NCI-H2227 (cell line): Measurements from ENCODE around the gene DLG2.

ENCODE experiments used
- DNase-seq: peaks from one replicate; lab custom pipeline; 2025; ENCODE audit not compliant: unreplicated experiment; lab: John Stamatoyannopoulos, UW

Gene DLG2

GRCh38 chr11:84247129-84247528, 1380.0 kb downstream of the DLG2 start:
- no peak for DNase-seq

GRCh38 chr11:84243629-84244263, 1383.4 kb downstream of the DLG2 start:
- no peak for DNase-seq

GRCh38 chr11:84241343-84242131, 1385.6 kb downstream of the DLG2 start:
- DNase-seq: no peak

- no peak for DNase-seq
Observed at GRCh38 chr11:84240847-84241246, 1386.3 kb downstream of the DLG2 start.

GRCh38 chr11:84236436-84236835, 1390.7 kb downstream of the DLG2 start:
- no peak for DNase-seq

GRCh38 chr11:84234462-84235202, 1392.5 kb downstream of the DLG2 start:
- no peak for DNase-seq

- DNase-seq: no peak
Observed at GRCh38 chr11:84234011-84234410, 1393.1 kb downstream of the DLG2 start.

GRCh38 chr11:84232511-84232910, 1394.6 kb downstream of the DLG2 start:
- DNase-seq: no peak

- no peak for DNase-seq
Observed at GRCh38 chr11:84230402-84230801, 1396.7 kb downstream of the DLG2 start.

- DNase-seq: no peak
Observed at GRCh38 chr11:84227970-84228665, 1399.0 kb downstream of the DLG2 start.

GRCh38 chr11:84224042-84224441, 1403.1 kb downstream of the DLG2 start:
- DNase-seq: no peak

GRCh38 chr11:84218318-84218717, 1408.8 kb downstream of the DLG2 start:
- no peak for DNase-seq

- DNase-seq: no peak
Observed at GRCh38 chr11:84215672-84216071, 1411.5 kb downstream of the DLG2 start.

- DNase-seq: no peak
Observed at GRCh38 chr11:84214557-84214956, 1412.6 kb downstream of the DLG2 start.

- peak; percentile 52 for DNase-seq
Observed at GRCh38 chr11:84212468-84213390, 1414.4 kb downstream of the DLG2 start.

GRCh38 chr11:84211896-84212295, 1415.2 kb downstream of the DLG2 start:
- DNase-seq: no peak

GRCh38 chr11:84194696-84195095, 1432.4 kb downstream of the DLG2 start:
- DNase-seq: no peak

GRCh38 chr11:84193706-84194105, 1433.4 kb downstream of the DLG2 start:
- DNase-seq: no peak

- DNase-seq: no peak
Observed at GRCh38 chr11:84188521-84188920, 1438.6 kb downstream of the DLG2 start.

GRCh38 chr11:84173078-84173477, 1454.1 kb downstream of the DLG2 start:
- DNase-seq: no peak
